Hematopoietic multipotent progenitor cell treated with erythropoietin and hydrocortisone succinate and interleukin-3 and kit ligand, for 6 days (in vitro differentiated cells): ENCODE measurements around the gene ACACA.

Source experiments
- DNase-seq: peaks from one replicate; pipeline ENCODE4 v3.0.0-alpha.2; 2015

ACACA gene

DNA sequence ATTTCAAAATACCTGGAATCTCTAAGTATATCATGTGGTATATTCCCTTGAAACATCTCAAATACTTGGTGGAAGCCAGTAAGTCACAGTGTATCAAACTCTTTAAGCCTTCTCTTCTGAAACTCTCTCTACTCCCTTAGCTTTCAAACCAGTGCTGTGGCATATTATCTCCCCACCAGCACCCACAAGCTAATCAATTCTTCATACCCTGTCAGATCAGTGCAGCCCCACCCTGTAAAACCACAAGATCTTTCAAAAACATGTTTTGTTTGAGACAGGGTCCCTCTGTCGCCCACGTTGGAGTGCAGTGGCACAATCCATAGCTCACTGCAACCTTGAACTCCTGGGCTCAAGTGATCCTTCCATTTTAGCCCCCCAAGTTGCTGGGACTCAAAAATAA lies 122.4 kb downstream of the ACACA start:
- peak; percentile 58 for DNase-seq

DNA sequence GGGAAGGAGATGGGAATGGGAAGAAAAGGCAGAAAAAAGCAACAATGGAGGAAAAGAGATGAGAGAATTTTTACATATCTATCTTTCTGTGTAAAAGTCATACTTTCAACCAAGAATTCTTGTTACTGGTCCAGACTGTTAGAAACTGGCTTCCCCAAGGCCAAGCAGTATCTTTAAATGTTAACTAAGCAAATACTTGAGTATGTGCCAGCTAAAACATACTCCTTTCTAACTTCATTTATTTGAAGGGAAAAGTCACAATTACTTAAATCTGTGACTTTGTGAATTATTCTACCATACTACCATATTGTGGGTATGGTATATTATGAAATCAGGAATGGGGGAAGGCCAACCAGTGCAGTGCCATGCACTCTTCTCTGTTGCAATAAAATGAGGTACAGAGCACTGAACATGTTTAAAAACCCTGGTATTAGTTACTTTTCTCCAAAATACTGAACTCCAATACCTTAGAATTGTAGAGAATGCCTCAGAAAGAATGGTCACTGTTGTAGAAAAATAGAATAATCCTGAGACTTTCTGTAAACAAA lies 123.1 kb downstream of the ACACA start:
- DNase-seq = no peak

DNA sequence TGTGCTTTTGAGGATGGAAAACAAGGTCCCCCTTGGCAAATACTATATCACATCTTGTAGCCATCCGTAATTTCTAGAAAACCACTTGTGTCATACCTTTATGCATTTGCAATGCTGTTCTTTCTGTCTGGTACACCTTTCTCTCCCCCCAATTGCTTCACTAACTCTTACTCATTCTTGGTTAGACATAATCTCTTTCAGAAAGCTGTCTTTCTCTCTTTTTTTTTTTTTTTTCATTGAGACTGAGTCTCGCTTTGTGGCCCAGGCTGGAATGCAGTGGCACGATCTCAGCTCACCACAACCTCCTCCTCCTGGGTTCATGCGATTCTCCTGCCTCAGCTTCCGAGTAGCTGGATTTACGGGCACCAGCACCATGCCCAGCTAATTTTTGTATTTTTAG lies 125.8 kb downstream of the ACACA start:
- no peak for DNase-seq

DNA sequence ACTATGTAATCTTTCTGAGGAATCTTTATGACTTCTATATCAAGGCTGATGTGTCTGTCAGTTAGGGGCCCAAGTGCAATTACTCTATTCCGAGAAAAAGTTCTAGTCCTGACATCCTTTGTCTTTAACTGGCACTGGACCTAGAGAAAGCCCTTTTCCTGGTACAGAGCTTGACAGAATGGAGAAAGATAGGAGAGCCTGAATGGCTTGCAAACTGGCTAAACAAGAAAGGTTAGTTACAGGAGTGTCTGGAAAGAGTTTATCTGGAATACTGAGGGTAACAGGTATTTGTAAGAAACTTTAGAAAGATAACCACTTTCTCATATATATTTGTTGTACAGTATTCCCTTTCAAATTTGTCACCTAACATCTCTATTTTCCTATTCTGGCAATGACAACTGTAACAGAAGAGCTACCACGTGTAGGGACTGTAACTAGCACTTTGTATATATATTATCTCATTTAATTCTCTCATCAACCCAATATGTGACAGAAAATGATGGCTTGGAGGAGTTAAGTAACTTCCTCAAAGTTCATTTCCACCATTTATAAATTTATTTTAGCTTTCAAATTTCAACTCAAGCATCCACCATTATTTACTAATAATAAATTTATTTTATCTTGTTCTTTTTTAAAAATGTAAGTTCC lies 128.3 kb downstream of the ACACA start:
- no peak for DNase-seq

DNA sequence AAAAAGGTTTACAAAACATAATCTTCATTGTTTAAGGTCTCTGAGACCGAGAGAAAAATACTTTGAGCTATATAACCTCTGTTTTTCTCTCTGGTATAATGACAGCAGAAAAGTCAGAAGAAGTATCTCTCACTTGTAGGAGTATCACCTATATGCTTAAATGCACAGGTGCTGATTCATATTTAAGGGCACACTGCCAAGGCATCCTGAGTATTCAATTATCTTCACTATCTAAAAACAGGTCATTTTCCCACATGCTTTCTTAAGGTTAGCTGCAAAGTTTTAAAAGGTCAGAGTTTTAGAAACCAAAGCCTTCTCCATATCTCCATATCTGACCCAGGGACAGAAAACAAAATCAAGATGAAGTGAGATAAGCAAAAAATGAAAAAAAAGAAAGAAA lies 130.2 kb downstream of the ACACA start:
- DNase-seq = no peak

DNA sequence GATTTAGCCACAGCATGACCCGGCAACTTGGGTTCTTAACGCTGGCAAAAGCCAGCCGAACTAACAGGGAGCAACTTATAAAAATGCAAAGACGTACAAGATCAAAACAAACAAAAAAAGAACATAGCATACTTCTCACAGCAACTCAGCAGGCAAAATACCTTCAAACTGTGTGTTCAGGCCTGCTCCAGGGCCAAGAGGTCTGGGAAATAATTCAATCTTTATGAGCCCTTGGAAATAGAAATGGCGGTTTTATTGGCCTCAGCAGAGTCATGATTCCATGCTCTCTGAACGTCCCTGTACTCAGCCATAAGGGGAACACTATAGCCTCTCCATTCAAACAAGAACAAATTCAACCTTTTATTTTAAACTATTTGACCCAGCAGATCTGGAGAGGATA lies 132.2 kb downstream of the ACACA start:
- no peak for DNase-seq

DNA sequence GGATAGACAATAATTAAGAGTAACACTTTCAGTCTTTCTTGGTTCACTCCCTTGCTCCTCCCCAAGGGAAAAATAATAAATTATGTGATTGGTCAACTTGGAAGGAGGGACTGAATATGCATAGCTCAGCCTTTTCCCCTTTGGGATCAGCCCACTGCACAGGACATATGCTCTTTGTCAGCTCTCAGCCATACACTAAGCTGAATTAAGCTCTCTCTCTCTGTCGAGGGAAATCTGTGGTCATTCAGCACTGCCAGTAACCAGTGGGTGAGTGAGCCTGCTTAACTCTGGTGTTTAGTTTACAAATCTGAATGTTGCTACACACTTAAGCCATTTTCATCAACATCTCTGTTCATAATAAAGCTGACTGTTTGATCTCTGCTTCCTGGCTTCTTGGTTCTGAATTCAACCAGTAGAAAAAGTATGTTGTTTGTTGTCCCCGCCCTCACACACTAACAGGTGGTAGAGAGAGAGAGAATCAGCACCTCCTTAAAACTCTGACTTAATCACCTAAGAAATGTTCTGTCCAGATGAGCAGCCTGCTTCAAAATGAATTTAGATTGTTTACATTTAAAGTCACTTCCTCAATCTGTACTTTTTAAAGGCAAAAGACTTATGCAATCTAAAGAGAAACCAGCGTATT lies 133.1 kb downstream of the ACACA start:
- no peak for DNase-seq

DNA sequence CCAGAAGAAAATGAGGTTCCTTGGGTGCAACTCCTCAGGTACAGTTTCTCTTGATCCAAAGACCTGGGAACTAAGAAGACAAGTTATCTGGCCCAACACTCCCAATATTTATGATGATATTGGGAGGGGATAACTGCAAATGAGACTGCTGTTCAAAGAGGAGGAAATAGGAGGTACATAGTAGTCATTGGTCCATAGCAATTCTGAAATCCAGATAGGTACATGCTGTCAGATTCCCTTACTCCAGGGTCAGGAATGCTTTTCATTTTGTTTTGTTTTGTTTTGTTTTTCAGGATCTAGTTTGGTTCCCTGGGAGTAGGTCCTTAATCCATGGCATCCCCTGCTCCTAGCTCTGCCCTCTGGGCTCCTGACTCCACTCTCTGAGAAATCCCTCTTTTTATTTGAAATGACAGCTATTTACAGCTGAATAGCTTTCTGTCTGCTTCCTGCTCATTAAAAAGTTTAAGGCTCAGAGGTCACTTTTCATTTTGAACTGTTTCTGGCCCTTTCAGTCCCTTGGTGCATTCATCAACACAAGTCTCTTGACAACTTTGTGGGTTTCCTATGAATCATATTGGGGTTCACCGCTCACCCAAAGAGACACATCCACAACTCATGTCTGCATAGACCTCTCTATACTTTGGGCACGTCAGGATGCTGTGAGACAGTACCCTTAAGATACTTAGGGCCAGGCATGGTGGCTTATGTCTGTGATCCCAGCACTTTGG lies 141.0 kb downstream of the ACACA start:
- no peak for DNase-seq

DNA sequence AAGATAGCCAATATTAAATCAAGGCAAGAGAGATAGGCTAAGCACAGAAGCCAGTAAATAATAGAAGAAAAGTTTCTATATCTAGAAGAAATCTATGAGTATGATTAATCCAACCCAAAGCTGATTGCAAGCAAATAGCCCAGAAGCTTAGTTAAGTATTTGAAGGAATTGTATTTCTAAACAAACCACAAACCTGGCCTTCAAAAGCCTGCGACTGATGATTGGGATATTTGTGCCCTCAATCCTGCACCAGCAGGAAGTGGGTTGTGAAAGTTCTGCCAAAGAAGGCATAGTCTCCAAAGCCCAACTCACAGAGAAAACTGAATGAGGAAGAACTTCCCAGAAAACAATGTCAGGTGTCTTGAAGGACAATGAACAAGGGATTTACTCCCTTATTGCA lies 145.3 kb downstream of the ACACA start:
- no peak for DNase-seq

DNA sequence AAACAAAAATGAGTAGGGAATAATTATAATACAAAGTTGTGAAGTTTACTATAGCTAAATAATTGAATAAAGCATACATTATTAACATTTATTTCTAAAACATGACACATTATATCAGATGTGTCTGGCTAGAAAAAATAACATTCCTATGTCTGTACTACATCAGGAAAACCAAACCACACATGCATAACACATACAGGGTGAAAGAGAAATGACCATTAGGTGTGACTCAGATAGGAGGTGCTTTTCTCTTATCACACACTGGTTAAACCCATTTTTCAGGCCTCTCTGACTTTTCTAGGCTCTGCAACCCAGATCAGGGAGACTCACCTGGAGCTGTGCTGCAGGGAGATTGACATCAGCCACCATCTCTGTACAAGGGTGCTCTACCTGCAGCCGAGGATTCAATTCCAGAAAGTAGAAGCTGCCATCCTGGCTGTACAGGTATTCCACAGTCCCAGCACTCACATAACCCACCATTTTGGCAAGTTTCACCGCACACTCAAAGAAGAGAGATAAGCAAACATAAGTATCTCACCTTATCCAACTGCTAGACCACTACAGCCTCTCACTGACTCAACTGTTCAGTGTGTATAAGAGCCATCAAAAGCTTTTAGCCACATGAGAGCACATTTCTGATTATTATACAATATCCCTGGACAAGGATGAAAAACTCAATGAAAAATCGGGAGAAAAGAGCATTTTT lies 147.5 kb downstream of the ACACA start:
- DNase-seq = no peak

DNA sequence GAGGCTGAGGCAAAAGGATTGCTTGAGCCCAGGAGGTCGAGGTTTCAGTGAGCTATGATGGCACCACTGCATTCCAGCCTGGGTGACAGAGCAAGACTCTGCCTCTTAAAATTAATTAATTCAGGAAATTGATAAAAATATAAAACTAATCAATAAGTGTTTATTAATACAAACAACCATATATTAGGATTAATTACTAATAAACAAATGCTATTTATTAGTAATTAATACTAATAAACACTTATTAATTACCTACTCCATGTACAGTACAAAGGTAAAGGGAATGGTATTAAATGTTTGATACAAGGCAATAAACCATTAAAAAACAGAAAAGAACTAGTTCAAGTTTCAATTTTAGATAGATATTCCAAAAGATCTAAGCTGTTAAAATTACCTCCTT lies 150.0 kb downstream of the ACACA start:
- DNase-seq = no peak

DNA sequence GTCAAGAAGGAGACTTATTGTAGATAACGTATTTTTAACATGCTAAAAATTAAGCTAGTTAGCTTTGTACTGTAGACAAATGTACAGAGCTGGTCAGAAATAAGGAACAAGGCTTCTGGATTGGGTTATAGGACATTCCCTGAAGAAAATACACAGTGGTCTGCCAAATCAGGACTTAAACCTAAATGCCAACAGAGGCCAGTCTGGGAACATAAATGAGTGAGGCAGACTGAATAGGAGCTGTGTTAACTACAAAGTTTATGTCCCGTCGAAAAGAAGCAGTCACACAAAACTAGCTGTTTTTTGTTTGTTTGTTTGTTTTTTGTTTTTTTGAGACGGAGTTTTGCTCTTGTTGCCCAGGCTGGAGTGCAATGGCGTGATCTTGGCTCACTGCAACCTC lies 151.2 kb downstream of the ACACA start:
- DNase-seq = no peak

DNA sequence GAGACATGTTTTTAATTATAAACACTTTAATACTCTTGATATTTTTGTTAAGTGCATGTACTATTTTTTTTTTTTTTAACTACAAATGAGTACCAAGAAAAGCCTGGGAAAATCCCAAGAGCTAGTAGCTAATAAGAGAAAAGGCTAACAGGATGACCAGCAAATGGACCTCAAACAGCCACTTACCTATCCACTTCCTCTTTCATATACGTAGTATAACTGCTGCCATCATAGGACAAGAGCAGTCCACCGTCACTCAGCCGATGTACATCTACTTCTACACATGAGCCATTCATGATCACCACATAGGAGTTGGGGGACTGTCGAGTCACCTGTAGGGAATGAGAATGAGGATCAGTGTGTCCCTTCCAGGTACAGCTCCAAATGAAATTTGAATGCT lies 158.8 kb downstream of the ACACA start:
- DNase-seq = no peak

DNA sequence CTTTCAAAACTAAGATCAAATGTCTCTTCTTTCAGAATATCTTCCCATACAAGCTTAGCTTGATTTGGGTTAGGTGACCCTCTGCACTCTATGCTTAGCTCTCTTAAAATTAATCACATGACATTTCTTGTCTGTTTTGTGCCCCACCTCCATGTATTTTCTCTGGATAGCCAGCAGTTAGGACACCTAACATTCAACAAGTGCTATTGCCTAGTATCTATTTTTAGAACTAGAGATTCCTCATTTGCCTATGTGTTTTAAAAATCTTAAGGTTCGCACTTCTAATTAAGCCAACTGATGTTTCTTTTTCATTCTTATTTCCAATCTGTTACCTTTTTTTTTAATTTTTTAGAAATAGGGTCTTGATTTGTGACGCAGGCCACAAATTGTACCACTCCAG lies 160.6 kb downstream of the ACACA start:
- DNase-seq = no peak

DNA sequence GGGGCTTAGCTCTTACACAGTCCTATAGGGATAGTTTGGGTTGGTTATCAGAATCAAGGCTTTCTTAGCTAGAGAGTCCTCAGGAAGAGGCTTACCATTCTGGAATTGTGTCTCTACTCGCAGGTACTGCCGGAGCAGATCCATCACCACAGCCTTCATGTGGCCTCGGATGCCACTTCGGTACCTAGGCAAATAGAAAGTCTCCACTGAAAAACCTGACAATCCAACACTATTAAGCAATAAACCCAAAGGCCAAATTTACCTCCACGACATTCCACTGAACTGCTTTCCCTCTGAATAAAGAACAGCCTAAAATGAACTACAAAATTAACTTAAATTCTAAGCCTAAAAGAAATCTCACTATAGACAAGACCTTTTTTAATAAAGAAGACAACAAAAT lies 166.3 kb downstream of the ACACA start:
- no peak for DNase-seq

DNA sequence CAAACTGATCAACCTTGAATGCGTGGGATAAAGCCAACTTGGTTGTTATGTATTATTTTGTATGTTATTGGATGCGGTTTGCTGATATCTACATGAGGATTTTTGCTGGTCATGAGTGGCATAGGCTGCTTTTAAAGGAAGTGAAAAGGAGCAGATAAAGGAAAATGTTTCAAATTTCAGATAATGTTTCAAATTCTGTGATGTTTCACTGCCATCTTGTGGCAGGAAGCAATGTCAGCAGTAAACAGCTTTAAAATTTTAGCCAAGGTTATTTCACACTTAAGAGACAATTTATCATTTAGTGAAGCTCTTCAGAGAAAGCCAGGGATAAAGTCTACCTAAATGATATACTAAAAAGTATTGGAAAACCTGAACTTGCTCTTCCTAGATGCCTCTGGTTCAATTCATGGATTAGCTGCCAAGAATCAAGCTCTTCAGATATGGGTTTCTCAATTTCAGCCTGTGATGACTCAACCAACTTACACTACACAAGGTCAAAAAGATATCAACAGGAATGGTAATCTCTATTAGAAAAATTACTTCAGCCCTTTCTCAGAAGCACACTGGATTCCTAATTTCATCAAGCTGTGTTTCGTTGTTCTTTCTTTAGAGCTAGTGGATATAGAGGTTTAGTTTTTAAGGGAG lies 166.8 kb downstream of the ACACA start:
- DNase-seq = peak; percentile 61

DNA sequence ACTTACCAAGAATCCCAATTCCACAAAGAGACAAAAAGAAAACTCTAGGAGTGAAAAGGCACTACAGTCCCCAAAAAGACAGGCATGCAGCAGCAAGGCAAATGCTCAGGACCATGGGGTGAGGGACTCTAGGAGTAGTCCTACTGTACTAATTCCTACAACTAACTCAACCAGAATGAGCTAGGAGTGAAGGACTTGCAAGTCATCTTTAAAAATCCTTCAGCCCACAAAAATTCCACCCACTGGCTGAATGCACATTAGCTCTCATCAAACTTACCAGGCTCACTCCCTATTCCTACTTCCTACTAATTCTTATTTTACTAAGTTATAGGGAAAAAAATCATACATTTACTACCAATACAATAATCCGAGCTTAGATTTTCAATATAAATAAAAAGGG lies 172.5 kb downstream of the ACACA start:
- DNase-seq = no peak

DNA sequence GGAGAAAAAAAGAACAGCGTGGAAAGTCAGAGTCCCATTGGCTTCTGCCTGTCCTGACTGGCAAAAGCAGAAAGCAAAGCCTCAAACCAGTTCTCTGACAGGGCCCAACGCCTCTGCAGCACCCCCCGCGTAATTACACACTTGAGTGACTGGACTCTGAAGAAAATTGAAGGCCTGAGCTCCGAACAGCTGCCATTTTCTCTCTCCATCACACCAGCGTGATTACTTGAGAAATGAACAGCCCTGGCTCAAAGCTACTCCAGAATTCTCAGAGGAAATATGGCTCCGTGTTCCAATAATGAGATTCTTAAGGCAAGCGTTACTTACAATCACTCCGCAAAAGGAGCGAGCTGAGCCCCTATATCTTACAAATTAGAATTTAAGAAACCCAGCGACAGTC lies 173.6 kb downstream of the ACACA start:
- no peak for DNase-seq

DNA sequence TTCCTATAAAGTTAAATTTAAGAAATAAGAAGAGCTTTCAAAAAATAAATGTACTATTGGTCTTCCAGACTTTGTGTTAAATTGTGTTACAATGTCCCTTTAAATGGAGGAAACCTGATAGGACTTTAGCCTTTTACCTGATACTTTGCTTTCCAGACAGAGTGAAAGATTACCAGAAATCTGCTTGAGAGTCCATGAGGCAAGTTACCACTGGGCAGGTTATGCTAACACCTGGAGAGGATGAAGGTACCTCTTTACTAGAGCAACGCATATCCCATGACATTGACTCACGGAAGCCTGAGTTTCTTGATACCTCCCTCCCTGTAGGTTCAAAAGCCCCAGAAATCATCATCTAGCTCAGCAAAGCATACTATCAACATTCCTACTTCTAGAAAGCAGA lies 174.7 kb downstream of the ACACA start:
- no peak for DNase-seq

DNA sequence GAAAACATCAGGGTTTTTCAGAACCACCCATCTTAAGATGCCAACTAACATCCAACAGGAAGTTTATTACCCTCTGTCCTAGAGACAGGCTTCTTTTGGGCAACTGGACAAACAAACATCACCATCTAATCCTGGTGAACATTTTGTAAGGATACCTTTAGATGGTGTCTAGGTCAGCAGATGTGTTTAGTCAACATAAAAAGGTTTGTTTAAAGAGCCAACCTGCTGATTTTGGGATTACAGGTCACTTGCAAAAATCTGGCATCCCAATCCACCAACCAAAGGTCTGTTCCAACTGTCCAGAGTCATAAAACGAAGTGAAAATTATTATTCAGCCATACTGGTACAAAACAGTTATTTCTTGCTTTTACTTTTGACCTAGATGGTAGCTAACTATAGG lies 176.0 kb downstream of the ACACA start:
- DNase-seq = no peak

DNA sequence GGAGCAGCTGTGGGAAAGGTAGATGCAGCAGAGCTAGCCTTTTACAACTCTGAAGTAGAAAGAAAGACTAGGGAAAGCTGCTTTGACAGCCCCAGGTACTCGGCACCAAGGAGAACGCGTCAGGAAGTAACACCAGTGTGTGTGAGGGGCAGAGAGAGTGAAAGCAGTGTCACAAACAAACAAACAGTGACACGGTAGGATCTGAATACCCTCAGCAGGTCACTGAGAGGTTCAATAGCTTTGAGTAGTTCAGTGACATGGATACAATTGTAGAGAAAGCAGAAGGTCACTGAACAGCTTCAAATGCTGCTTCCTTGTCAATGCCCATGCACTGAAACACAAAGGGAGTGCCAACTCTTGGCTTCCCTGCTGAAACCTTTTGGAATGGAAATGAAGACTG lies 181.2 kb downstream of the ACACA start:
- no peak for DNase-seq

DNA sequence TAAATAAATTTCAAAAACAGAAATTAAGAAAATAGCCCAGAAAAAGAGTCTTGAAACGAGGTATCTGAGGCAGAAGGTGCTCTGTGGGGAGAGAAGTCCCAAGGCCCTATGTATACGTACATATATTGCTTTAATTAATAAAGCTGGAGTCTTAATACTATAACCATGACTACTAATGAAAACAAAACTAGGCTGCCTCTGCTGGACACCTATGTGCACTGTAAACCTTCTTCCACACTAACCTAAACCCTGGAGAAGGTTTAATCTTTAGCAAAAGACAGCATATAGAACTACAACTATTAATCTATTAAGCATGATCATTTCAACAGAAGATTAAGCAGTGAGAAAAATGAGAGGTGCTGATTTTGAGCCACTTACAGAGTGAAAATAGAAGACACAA lies 184.8 kb downstream of the ACACA start:
- DNase-seq = no peak

DNA sequence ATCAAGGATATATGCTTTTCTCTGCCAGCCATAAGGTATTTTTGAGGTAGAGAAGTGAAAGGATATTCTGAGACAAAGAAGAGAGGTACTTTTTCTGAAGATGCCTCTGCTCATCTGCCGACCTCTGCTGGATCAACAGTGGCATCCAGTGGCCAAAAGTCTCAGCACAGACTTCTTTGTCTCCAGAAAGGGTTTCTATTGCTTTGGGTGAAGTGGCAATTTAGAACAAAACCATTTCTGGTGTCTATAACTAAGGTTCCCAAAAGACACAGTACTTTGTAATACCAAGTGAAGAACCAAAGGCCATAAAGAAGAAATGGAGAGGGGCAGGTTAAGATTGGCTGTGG lies 186.1 kb downstream of the ACACA start:
- peak; percentile 59 for DNase-seq
